ENCODE measurements around the gene DTNA.
A peak's percentile ranks its signal among the peaks of the same experiment; 100 is the strongest.

DTNA gene

GRCh38 chr18:34809451-34810072 is 99.5 kb downstream of the DTNA start:
- DNase-seq = no peak

DNA sequence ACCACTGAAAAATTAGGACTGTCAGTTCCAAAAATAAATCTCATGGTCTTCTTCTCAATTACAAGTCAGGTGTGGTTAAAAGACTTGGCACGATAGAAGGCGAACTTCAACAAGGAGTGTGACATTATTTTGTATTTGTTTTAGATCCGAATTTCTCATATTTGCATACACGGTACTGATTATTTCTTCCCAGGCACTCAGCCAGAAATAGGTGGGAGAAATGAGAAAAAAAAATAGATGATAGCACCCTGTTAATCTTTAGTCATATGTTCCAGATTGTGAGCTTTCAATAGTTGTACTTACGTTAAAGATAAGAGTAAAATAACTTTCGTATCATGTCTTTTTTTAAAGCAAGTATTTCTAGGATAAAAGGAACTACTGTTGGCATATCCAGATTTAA is 106.1 kb downstream of the DTNA start:
- DNase-seq = no peak

GRCh38 chr18:34817636-34818035 is 107.5 kb downstream of the DTNA start:
- no peak for DNase-seq

DNA sequence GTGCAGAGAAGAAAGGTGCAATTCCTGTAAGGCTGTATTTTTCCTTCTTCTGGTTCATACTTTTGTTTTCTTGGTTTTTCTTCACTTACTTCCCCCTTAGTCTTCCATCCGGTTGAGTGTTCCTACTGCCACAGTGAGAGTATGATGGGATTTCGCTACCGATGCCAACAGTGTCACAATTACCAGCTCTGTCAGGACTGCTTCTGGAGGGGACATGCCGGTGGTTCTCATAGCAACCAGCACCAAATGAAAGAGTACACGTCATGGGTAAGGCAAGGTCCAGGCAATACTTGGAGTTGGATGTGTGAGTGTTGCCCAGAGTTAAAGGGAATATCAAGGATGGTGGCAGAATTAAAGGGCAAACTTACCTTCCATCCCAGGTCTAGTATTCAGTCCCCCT is 108.0 kb downstream of the DTNA start:
- DNase-seq = no peak

- no peak for DNase-seq
Observed at GRCh38 chr18:34820360-34821065, 110.4 kb downstream of the DTNA start.

GRCh38 chr18:34821669-34822210 is 111.6 kb downstream of the DTNA start:
- DNase-seq = no peak

- DNase-seq = no peak
Observed at GRCh38 chr18:34828093-34828492, 118.0 kb downstream of the DTNA start.

DNA sequence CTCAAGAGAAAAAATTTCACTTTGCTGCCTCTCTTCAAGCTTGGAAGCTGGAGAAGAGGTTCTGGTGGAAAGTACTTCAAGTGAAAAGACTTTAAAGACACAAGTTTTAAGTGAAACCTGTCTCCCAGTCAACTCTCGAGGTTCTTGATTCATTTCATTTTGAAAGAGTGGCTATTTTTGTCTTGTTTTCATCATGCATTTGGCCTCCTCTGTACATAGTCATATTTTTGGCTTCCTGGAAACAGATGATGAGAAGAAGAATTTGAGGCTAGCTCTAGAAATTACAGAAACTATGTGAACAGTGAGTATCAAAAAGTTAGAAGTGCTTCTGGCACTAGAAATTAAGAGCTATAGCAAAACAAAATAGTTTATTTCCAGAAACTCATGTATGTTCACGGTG is 124.8 kb downstream of the DTNA start:
- DNase-seq = no peak

GRCh38 chr18:34835466-34835865 is 125.4 kb downstream of the DTNA start:
- DNase-seq = no peak

- no peak for DNase-seq
Observed at GRCh38 chr18:34837769-34838272, 127.7 kb downstream of the DTNA start.

DNA sequence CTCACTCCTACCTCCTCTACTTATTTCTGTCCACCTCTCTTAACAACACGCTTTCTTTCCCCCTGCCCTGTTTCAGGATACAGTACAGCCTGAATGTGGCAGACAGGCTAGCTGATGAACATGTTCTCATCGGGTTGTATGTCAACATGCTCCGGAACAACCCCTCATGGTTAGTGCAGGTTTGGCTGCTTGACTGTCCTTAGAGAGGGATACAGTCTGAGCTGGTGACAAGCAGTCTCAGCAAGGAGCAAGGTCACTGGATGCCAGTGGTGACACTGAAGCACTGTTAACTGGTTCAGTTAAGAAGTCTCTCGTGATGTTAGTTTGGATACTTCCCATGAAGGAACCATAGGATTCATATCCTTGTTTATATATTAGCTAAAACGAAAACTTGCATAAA is 128.6 kb downstream of the DTNA start:
- DNase-seq = no peak

GRCh38 chr18:34840256-34840826 is 130.2 kb downstream of the DTNA start:
- no peak for DNase-seq

GRCh38 chr18:34841891-34842290 is 131.8 kb downstream of the DTNA start:
- no peak for DNase-seq

GRCh38 chr18:34844072-34844471 is 134.0 kb downstream of the DTNA start:
- DNase-seq = no peak

DNA sequence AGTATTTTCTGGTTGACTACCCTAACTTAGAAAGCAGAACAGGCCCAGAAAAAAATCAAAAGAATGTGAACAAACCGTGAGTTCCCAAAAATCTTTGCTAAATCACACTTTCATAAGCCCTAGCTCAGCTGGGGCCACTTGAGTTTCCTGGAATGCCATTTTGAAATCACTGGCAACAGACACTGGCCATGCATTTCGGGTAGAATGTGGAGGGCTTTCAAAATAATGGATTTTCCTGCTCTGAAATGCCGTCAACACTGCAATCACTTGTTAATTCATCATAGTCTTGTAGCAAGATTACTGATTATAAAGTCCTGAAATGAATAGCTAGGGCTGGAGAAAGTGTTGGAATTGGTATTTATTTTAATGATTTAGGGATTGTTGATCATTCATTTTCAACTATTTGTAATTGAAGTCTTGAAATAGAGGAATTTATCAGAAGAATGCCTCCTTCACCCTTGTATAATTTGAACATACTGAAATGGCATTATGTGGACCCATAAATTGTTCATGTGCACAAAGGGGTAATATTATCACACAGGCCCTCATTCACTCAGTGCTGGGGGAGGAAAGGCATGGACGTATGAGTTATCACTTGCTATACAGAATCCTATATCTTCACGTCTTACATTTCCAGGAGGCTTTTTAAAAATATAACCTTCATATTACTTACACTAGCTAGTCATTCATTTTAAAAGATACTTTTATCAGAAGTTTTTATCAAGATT is 134.8 kb downstream of the DTNA start:
- DNase-seq = no peak

DNA sequence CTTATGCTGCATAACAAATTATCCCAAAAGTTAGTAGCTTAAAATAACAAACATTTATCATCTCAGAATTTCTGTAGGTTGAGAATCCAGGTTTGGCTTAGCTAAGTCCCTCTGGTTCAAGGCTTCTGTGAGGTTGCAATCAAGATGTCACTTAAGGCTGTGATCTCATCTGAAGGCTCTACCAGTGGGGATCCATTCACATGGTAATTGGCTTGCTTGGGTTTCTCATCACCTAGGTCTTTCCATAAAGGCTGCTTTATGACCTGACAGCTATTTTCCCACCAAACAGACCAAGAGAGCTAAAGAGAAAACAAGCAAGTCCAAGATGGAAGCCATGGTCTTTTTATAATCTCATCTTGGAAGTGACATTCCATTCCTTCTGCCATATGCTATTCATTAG is 137.3 kb downstream of the DTNA start:
- no peak for DNase-seq

GRCh38 chr18:34848156-34848555 is 138.1 kb downstream of the DTNA start:
- no peak for DNase-seq

- DNase-seq = no peak
Observed at GRCh38 chr18:34848695-34849094, 138.6 kb downstream of the DTNA start.

- DNase-seq = no peak
Observed at GRCh38 chr18:34857320-34857719, 147.2 kb downstream of the DTNA start.

- no peak for DNase-seq
Observed at GRCh38 chr18:34858188-34858587, 148.1 kb downstream of the DTNA start.

GRCh38 chr18:34859496-34859895 is 149.4 kb downstream of the DTNA start:
- no peak for DNase-seq

DNA sequence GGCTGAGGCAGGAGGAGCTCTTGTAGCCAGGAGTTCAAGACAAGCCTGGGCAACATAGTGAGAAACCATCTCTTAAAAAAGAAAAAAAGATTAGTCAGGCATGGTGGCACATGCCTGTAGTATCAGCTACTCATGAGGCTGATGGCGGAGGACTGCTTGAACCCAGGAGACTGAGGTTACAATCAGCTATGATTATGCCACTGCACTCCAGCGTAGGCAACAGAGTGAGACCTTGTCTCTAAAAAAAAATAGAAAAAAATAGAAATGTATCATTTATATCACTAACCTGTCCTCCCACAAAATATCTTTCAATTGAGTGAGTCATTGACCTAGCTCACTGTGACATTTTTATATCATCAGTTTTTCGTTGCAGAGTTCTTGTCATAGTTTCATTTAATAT is 152.5 kb downstream of the DTNA start:
- peak; percentile 26 to 33 for DNase-seq

- DNase-seq = no peak
Observed at GRCh38 chr18:34863702-34864101, 153.6 kb downstream of the DTNA start.
